ENCODE measurements around the gene GUCA2B. TPM values are rescaled to one million over a fixed set of nuclear protein-coding genes. Genes with fewer than 3 reads are reported as not detected.

The GUCA2B gene
- total RNA-seq, 1 experiment from 2014 or later: not detected

DNA sequence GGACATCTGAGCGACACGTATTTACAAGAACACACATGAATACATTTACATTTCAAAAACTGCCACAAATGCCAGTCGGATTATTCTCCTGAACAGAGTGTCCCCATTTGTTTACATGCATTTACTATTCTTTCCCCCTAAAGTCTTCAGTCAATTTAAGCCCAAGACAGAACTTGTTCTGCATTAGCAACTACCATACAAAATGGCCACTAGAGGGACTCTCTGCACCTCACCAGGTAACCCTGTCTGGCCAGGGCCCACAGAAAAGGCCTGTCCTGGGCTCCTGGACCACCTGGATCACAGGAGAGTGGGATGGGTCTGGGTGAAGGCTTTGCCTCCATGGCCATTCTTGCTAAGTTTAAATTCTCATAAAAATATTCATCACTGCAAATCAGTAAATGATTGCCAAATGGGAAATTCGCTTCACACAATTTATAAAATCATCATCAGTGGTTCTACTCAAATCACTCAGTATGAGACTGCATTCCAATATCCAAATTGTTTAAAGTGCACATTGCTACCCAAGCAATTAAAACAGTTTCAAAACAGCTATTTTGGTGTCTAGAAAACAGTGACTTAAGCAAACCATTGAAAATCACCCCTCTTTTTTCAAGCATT is 23.8 kb downstream of the GUCA2B start:
- Histone ChIP-seq H3K56ac (ENCODE audit: insufficient read length, low read depth, low read length) (no peak overlapping the region), H2BK12ac (ENCODE audit: insufficient read length, low read depth, low read length) (no peak overlapping the region), H3K79me1 (ENCODE audit: insufficient read depth, low read depth, low read length, poor library complexity, severe bottlenecking) (no peaks in the 10 kb centered on the region), H2BK120ac (ENCODE audit: low read depth, low read length, poor library complexity, severe bottlenecking) (no peak overlapping the region), H4K8ac (replicated peaks; ENCODE audit: insufficient read length, low read depth, low read length) (no peak overlapping the region), H3K4ac (ENCODE audit: low read depth, low read length) (no peak overlapping the region), H3K79me2 (ENCODE audit: insufficient read depth, low read length) (no peaks in the 10 kb centered on the region), H2BK15ac (ENCODE audit: low read depth, low read length) (no peak overlapping the region), H3K9ac (ENCODE audit: extremely low read depth, insufficient read length, low read length) (no peak overlapping the region), H4K5ac (ENCODE audit: insufficient read length, low read depth, low read length) (no peak overlapping the region), H3K27me3 (ENCODE audit: insufficient read depth, low read length) (no peaks in the 10 kb centered on the region), H3K4me2 (ENCODE audit: insufficient read depth, insufficient read length, low read length) (no peak overlapping the region), H3T11ph (ENCODE audit: low read length) (no peak overlapping the region), H2BK5ac (ENCODE audit: insufficient read length, low read length) (no peak overlapping the region), H3K27ac (ENCODE audit: insufficient read length, low read depth, low read length) (no peak overlapping the region), H3K23ac (ENCODE audit: insufficient read length, low read depth, low read length) (no peak overlapping the region), H2AFZ (ENCODE audit: low read length) (no peak overlapping the region), H4K91ac (ENCODE audit: insufficient read length, low read depth, low read length) (no peak overlapping the region), H3K4me1 (ENCODE audit: insufficient read depth, low read length) (no peaks in the 10 kb centered on the region), H3K9me3 (ENCODE audit: control insufficient read depth, low read depth, low read length) (no peaks in the 10 kb centered on the region), H3K18ac (ENCODE audit: insufficient read length, low read depth, low read length) (no peak overlapping the region), H2AK5ac (ENCODE audit: insufficient read length, low read length) (no peak overlapping the region), H3K14ac (ENCODE audit: insufficient read depth, low read length) (no peak overlapping the region), H3K23me2 (ENCODE audit: insufficient read length, low read depth, low read length, poor library complexity, severe bottlenecking) (no peaks in the 10 kb centered on the region), H2BK20ac (ENCODE audit: low read depth, low read length, poor library complexity, severe bottlenecking) (no peak overlapping the region), H4K20me1 (ENCODE audit: control insufficient read depth, insufficient read depth, insufficient read length) (no peaks in the 10 kb centered on the region)
- peaks cover 2 to 22% (median 5%) of the 10 kb centered on the region in 3 experiments; a peak in 6 of 7 replicates for H3K36me3 Mint-ChIP-seq (ENCODE audit: insufficient read depth in 1 of 3, low read depth in 3 of 3)
- no peak overlapping the region; a peak in 1 of 7 replicates for H3K27ac Mint-ChIP-seq
- TF ChIP-seq, protein P1, sequence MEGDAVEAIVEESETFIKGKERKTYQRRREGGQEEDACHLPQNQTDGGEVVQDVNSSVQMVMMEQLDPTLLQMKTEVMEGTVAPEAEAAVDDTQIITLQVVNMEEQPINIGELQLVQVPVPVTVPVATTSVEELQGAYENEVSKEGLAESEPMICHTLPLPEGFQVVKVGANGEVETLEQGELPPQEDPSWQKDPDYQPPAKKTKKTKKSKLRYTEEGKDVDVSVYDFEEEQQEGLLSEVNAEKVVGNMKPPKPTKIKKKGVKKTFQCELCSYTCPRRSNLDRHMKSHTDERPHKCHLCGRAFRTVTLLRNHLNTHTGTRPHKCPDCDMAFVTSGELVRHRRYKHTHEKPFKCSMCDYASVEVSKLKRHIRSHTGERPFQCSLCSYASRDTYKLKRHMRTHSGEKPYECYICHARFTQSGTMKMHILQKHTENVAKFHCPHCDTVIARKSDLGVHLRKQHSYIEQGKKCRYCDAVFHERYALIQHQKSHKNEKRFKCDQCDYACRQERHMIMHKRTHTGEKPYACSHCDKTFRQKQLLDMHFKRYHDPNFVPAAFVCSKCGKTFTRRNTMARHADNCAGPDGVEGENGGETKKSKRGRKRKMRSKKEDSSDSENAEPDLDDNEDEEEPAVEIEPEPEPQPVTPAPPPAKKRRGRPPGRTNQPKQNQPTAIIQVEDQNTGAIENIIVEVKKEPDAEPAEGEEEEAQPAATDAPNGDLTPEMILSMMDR (conservative IDR thresholded peaks at IDR 0.05): peak; percentile 89
- no peak overlapping the region for H3K4me3 Mint-ChIP-seq
- no peaks in the 10 kb centered on the region for H3K27me3 Mint-ChIP-seq (ENCODE audit: low read depth)
- peak; percentile 71 for DNase-seq
- WGBS (ENCODE audit: extremely low coverage, insufficient read length, low lambda C conversion rate): no CpG with 5 or more reads among the region's 4 CpGs
- H3K9me3 Mint-ChIP-seq: no peaks in the 10 kb centered on the region
- peaks cover 4 to 6% of the 10 kb centered on the region in 2 experiments for H3K4me1 Mint-ChIP-seq
